HEK293 (cell line): ENCODE measurements around the gene HHEX.

Experiments
- BCL11A ChIP-seq: fragments of 450-650 bp; formaldehyde crosslinking; IDR thresholded peaks from 2 replicates; pipeline ENCODE4 v1.5.1; 2016; ENCODE audit warnings: low read depth, missing biosample characterization, missing genetic modification characterization
- GLI2 ChIP-seq: fragments of 450-650 bp; formaldehyde crosslinking; IDR thresholded peaks from 2 replicates; pipeline ENCODE4; 2017; ENCODE audit warnings: missing biosample characterization, missing genetic modification characterization, low read depth, borderline replicate concordance
- GLIS1 ChIP-seq: fragments of 450-650 bp; formaldehyde crosslinking; IDR thresholded peaks from 2 replicates; pipeline ENCODE4 v1.5.1; 2016; ENCODE audit warnings: missing biosample characterization, missing genetic modification characterization
- IKZF3 ChIP-seq: fragments of 450-650 bp; IDR thresholded peaks from 2 replicates; pipeline ENCODE4 v1.5.0; 2018; ENCODE audit warnings: missing biosample characterization, mild to moderate bottlenecking, missing genetic modification characterization, moderate library complexity
- KLF8 ChIP-seq: fragments of 450-650 bp; formaldehyde crosslinking; IDR thresholded peaks from 2 replicates; pipeline ENCODE4 v1.5.1; 2016; ENCODE audit warnings: missing biosample characterization, missing genetic modification characterization
- KLF9 ChIP-seq: fragments of 450-650 bp; formaldehyde crosslinking; IDR thresholded peaks from 2 replicates; pipeline ENCODE4 v1.5.1; 2016; ENCODE audit warnings: missing biosample characterization, missing genetic modification characterization, low read depth
- SETDB1 ChIP-seq: IDR thresholded peaks from one replicate; pipeline ENCODE4 v1.6.1; 2017; ENCODE audit warnings: mild to moderate bottlenecking, low read length, moderate library complexity, mixed read lengths; ENCODE audit not compliant: insufficient read length
- SP2 ChIP-seq: fragments of 450-650 bp; formaldehyde crosslinking; IDR thresholded peaks from 2 replicates; pipeline ENCODE4 v1.5.1; 2016; ENCODE audit warnings: missing biosample characterization, missing genetic modification characterization
- SP7 ChIP-seq: fragments of 450-650 bp; formaldehyde crosslinking; IDR thresholded peaks from 2 replicates; pipeline ENCODE4 v1.5.1; 2016; ENCODE audit warnings: missing biosample characterization, missing genetic modification characterization
- ZBTB26 ChIP-seq: fragments of 450-650 bp; formaldehyde crosslinking; optimal IDR thresholded peaks from 2 replicates; pipeline ENCODE3; 2016; ENCODE audit warnings: missing biosample characterization, mild to moderate bottlenecking, missing genetic modification characterization
- ZNF2 ChIP-seq: fragments of 450-650 bp; formaldehyde crosslinking; IDR thresholded peaks from 2 replicates; pipeline ENCODE4 v1.5.1; 2016; ENCODE audit warnings: missing biosample characterization, missing genetic modification characterization
- ZNF214 ChIP-seq: fragments of 450-650 bp; formaldehyde crosslinking; IDR thresholded peaks from 2 replicates; pipeline ENCODE4 v1.5.1; 2017; ENCODE audit warnings: missing biosample characterization, mild to moderate bottlenecking, missing genetic modification characterization, borderline replicate concordance
- ZNF223 ChIP-seq: fragments of 450-650 bp; formaldehyde crosslinking; IDR thresholded peaks from 2 replicates; pipeline ENCODE4 v1.5.1; 2016; ENCODE audit warnings: missing biosample characterization, missing genetic modification characterization
- ZNF350 ChIP-seq: fragments of 450-650 bp; formaldehyde crosslinking; IDR thresholded peaks from 2 replicates; pipeline ENCODE4 v1.5.0; 2017; ENCODE audit warnings: missing biosample characterization, mild to moderate bottlenecking, missing genetic modification characterization
- ZNF354C ChIP-seq: fragments of 450-650 bp; formaldehyde crosslinking; IDR thresholded peaks from 2 replicates; pipeline ENCODE4 v1.5.1; 2016; ENCODE audit warnings: missing biosample characterization, missing genetic modification characterization, low read depth, borderline replicate concordance
- ZNF48 ChIP-seq: fragments of 450-650 bp; formaldehyde crosslinking; IDR thresholded peaks from 2 replicates; pipeline ENCODE4 v1.5.1; 2016; ENCODE audit warnings: missing biosample characterization, missing genetic modification characterization
- ZNF488 ChIP-seq: fragments of 450-650 bp; formaldehyde crosslinking; IDR thresholded peaks from 2 replicates; pipeline ENCODE4 v1.5.1; 2016; ENCODE audit warnings: missing biosample characterization, missing genetic modification characterization
- ZNF513 ChIP-seq: fragments of 450-650 bp; IDR thresholded peaks from 2 replicates; pipeline ENCODE4 v1.5.1; 2018; ENCODE audit warnings: missing biosample characterization, missing genetic modification characterization
- ZNF600 ChIP-seq: fragments of 450-650 bp; formaldehyde crosslinking; IDR thresholded peaks from 2 replicates; pipeline ENCODE4 v1.5.1; 2016; ENCODE audit warnings: missing biosample characterization, missing genetic modification characterization
- ZNF624 ChIP-seq: fragments of 450-650 bp; formaldehyde crosslinking; IDR thresholded peaks from 2 replicates; pipeline ENCODE4 v1.5.1; 2017; ENCODE audit warnings: missing biosample characterization, missing genetic modification characterization
- ZNF660 ChIP-seq: fragments of 450-650 bp; IDR thresholded peaks from 2 replicates; pipeline ENCODE4 v1.5.1; 2018; ENCODE audit warnings: missing biosample characterization, mild to moderate bottlenecking, missing genetic modification characterization
- ZNF768 ChIP-seq: fragments of 450-650 bp; formaldehyde crosslinking; IDR thresholded peaks from 2 replicates; pipeline ENCODE4 v1.5.1; 2018; ENCODE audit warnings: missing biosample characterization, mild to moderate bottlenecking, missing genetic modification characterization
- TF ChIP-seq, protein P1 (sequence below): fragments of 450-650 bp; formaldehyde crosslinking; IDR thresholded peaks from 2 replicates; pipeline ENCODE4 v1.5.0; 2017; ENCODE audit warnings: missing biosample characterization, missing genetic modification characterization, borderline replicate concordance
- TF ChIP-seq, protein P2 (sequence below): fragments of 450-650 bp; formaldehyde crosslinking; IDR thresholded peaks from 2 replicates; pipeline ENCODE4 v1.5.1; 2016; ENCODE audit warnings: missing biosample characterization, missing genetic modification characterization
- TF ChIP-seq, protein P3 (sequence below): fragments of 450-650 bp; formaldehyde crosslinking; IDR thresholded peaks from 2 replicates; pipeline ENCODE4 v1.5.1; 2016; ENCODE audit warnings: missing biosample characterization, missing genetic modification characterization
- TF ChIP-seq, protein P4 (sequence below): fragments of 450-650 bp; formaldehyde crosslinking; IDR thresholded peaks from 2 replicates; pipeline ENCODE4 v1.5.1; 2016; ENCODE audit warnings: missing biosample characterization, missing genetic modification characterization

Gene HHEX

DNA sequence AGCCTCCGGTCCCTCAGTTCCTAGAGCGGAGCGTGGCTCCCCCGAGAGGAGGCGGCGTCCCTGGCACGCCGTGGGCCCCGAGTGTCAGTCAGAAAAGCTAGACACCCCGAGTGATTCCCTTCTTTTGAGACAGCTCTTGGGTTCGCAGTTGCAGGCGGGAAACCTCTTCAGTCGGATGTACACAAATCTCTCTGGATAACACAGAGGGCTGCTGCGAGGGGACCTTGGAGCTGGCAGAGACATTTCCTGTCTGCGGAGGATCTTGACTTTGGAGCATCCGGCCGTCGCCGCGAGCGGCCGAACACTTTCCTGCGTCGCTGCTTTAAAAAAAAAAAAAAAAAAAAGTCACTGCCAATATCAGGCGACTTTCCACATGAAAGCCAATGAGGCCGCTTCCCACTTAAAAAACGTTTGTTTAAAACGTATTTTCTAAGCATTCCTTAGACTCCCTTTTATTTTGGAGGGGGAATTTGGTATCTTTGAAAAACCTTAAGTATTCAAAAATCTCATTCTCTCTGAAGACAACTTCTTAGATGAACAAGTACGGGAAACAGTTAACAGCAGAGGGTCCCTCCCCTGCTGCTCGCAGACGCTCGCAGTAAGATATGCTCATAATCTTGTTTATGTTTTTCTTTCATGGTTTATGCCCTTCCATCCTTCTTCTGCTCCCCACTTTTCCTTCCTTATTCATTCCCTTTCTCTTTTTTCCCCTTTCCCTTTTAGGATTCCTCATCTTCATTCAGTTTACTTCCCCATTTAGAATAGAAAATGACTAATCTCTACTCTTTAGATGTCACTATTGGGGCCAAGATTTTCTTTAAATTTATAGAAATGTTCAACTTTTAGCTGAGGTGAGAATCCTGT, 10.0 kb downstream of the HHEX start (continued):
- TF ChIP-seq, protein P1, sequence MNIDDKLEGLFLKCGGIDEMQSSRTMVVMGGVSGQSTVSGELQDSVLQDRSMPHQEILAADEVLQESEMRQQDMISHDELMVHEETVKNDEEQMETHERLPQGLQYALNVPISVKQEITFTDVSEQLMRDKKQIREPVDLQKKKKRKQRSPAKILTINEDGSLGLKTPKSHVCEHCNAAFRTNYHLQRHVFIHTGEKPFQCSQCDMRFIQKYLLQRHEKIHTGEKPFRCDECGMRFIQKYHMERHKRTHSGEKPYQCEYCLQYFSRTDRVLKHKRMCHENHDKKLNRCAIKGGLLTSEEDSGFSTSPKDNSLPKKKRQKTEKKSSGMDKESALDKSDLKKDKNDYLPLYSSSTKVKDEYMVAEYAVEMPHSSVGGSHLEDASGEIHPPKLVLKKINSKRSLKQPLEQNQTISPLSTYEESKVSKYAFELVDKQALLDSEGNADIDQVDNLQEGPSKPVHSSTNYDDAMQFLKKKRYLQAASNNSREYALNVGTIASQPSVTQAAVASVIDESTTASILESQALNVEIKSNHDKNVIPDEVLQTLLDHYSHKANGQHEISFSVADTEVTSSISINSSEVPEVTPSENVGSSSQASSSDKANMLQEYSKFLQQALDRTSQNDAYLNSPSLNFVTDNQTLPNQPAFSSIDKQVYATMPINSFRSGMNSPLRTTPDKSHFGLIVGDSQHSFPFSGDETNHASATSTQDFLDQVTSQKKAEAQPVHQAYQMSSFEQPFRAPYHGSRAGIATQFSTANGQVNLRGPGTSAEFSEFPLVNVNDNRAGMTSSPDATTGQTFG (tag by site-specific recombination) = no peak
- TF ChIP-seq ZBTB26 (tag by site-specific recombination) (peak; percentile 6), ZNF354C (tag by site-specific recombination) (no peak), ZNF214 (no peak), ZNF488 (tag by site-specific recombination) (no peak), SP7 (no peak), ZNF768 (no peak), IKZF3 (tag by site-specific recombination) (0 out of 2 replicates have a peak, but pooled peaks have one; percentile 12), GLI2 (tag by site-specific recombination) (no peak), ZNF624 (tag by site-specific recombination) (no peak), ZNF660 (tag by site-specific recombination) (0 out of 2 replicates have a peak, but pooled peaks have one; percentile 49), ZNF223 (no peak), ZNF2 (tag by site-specific recombination) (no peak; the same call in 1 of the 2 replicates), KLF9 (tag by site-specific recombination) (peak; percentile 13; the same call in 1 of the 2 replicates), ZNF600 (tag by site-specific recombination) (peak; percentile 20), ZNF48 (tag by site-specific recombination) (no peak), KLF8 (tag by site-specific recombination) (no peak), SETDB1 (no peak), ZNF513 (no peak), BCL11A (tag by site-specific recombination) (no peak), SP2 (tag by site-specific recombination) (no peak), GLIS1 (tag by site-specific recombination) (0 out of 2 replicates have a peak, but pooled peaks have one; percentile 5), ZNF350 (tag by site-specific recombination) (no peak)
- TF ChIP-seq, protein P2, sequence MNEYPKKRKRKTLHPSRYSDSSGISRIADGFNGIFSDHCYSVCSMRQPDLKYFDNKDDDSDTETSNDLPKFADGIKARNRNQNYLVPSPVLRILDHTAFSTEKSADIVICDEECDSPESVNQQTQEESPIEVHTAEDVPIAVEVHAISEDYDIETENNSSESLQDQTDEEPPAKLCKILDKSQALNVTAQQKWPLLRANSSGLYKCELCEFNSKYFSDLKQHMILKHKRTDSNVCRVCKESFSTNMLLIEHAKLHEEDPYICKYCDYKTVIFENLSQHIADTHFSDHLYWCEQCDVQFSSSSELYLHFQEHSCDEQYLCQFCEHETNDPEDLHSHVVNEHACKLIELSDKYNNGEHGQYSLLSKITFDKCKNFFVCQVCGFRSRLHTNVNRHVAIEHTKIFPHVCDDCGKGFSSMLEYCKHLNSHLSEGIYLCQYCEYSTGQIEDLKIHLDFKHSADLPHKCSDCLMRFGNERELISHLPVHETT (tag by site-specific recombination) = no peak
- TF ChIP-seq, protein P3, sequence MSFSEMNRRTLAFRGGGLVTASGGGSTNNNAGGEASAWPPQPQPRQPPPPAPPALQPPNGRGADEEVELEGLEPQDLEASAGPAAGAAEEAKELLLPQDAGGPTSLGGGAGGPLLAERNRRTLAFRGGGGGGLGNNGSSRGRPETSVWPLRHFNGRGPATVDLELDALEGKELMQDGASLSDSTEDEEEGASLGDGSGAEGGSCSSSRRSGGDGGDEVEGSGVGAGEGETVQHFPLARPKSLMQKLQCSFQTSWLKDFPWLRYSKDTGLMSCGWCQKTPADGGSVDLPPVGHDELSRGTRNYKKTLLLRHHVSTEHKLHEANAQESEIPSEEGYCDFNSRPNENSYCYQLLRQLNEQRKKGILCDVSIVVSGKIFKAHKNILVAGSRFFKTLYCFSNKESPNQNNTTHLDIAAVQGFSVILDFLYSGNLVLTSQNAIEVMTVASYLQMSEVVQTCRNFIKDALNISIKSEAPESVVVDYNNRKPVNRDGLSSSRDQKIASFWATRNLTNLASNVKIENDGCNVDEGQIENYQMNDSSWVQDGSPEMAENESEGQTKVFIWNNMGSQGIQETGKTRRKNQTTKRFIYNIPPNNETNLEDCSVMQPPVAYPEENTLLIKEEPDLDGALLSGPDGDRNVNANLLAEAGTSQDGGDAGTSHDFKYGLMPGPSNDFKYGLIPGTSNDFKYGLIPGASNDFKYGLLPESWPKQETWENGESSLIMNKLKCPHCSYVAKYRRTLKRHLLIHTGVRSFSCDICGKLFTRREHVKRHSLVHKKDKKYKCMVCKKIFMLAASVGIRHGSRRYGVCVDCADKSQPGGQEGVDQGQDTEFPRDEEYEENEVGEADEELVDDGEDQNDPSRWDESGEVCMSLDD (tag by site-specific recombination) = 0 out of 2 replicates have a peak, but pooled peaks have one; percentile 42
- TF ChIP-seq, protein P4, sequence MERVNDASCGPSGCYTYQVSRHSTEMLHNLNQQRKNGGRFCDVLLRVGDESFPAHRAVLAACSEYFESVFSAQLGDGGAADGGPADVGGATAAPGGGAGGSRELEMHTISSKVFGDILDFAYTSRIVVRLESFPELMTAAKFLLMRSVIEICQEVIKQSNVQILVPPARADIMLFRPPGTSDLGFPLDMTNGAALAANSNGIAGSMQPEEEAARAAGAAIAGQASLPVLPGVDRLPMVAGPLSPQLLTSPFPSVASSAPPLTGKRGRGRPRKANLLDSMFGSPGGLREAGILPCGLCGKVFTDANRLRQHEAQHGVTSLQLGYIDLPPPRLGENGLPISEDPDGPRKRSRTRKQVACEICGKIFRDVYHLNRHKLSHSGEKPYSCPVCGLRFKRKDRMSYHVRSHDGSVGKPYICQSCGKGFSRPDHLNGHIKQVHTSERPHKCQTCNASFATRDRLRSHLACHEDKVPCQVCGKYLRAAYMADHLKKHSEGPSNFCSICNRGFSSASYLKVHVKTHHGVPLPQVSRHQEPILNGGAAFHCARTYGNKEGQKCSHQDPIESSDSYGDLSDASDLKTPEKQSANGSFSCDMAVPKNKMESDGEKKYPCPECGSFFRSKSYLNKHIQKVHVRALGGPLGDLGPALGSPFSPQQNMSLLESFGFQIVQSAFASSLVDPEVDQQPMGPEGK (tag by site-specific recombination) = 0 out of 2 replicates have a peak, but pooled peaks have one; percentile 51
